K562 (cell line): ENCODE results near the gene OR6B2. TPM values are rescaled to one million over a fixed set of nuclear protein-coding genes. Genes with fewer than 3 reads are reported as not detected.

ENCODE experiments used
- ATAC-seq: fragments of 200-7000 bp; cut with Tn5 transposase; 3 replicates; pipeline ENCODE4 v1.9.1; 2020; ENCODE audit warnings: moderate library complexity
- BruUV-seq: library from RNA; stranded (reverse); fragments of 400-500 nt; replicated peaks from 2 replicates; lab custom pipeline; 2021; lab: Mats Ljungman, UMichigan
- CTCF ChIA-PET: fragments of 300-600 bp; formaldehyde crosslinking; extraction: SDS; loops from one replicate; lab custom pipeline; 2021; ENCODE audit warnings: low intra/inter-chr PET ratio; lab: Yijun Ruan, JAX
- POLR2A ChIA-PET: fragments of 300-600, 350-650 bp; sonication (Branson Sonifier 250); formaldehyde crosslinking; extraction: SDS; loops from one replicate; lab custom pipeline; 2021; ENCODE audit warnings: antibody characterized with exemption, inconsistent platforms; lab: Yijun Ruan, JAX
- DNase-seq, 4 experiments: peaks; one replicate each; pipeline versions ENCODE4 v3.0.0 to v3.0.0-alpha.2; 2011 to 2018; ENCODE audit warnings: low spot score in 3 of 4, mixed read lengths in 3 of 4; ENCODE audit errors: extremely low read depth in 1 of 4
- FAIRE-seq: peaks from 2 replicates; lab custom pipeline; 2011; peaks lifted over from hg19 to GRCh38; lab: Jason Lieb, UNC
- H2AFZ ChIP-seq: 2 replicates; pipeline ENCODE4 v1.6.0; 2011; ENCODE audit warnings: low read depth, low read length, control low read depth, inconsistent platforms
- H3K27ac ChIP-seq: fragments of 200-600 bp; 3 replicates; pipeline ENCODE4 v1.8.0; 2011; ENCODE audit warnings: low read depth, mild to moderate bottlenecking, control low read depth, inconsistent platforms, low read length, moderate library complexity, mixed read lengths; ENCODE audit errors: extremely low read depth
- H3K27me3 ChIP-seq, 2 experiments: fragments of 300-600 bp in 1 of 2; 2 replicates in 1 of 2; 3 replicates in 1 of 2; pipeline versions ENCODE4 v1.6.0 to v1.8.0; 2011; ENCODE audit warnings: inconsistent platforms in 2 of 2, low read length in 2 of 2, mild to moderate bottlenecking in 1 of 2, mixed read lengths in 1 of 2, moderate library complexity in 1 of 2; ENCODE audit not compliant: control insufficient read depth in 2 of 2, insufficient read depth in 2 of 2
- H3K36me3 ChIP-seq: fragments of 300-600 bp; 3 replicates; pipeline ENCODE4 v1.8.0; 2011; ENCODE audit warnings: mild to moderate bottlenecking, low read length, inconsistent platforms; ENCODE audit not compliant: control insufficient read depth, insufficient read depth
- H3K4me1 ChIP-seq, 2 experiments: fragments of 200-600 bp in 1 of 2; replicated peaks in 1 of 2; 2 replicates in 1 of 2; 3 replicates in 1 of 2; pipeline versions ENCODE4 v1.5.1 to v1.8.0; 2011; ENCODE audit warnings: inconsistent platforms in 2 of 2, low read length in 2 of 2, mild to moderate bottlenecking in 1 of 2, mixed read lengths in 1 of 2, moderate library complexity in 1 of 2; ENCODE audit not compliant: control insufficient read depth in 2 of 2, insufficient read depth in 2 of 2
- H3K4me2 ChIP-seq: 2 replicates; pipeline ENCODE4 v1.6.1; 2011; ENCODE audit warnings: low read length, control low read depth, inconsistent platforms, mixed read lengths; ENCODE audit not compliant: insufficient read depth
- H3K4me3 ChIP-seq: fragments of 200-600 bp; sonication (generic), shearing (Covaris generic); 2 replicates; pipeline ENCODE4 v1.5.1; 2016; ENCODE audit warnings: control low read depth, inconsistent platforms
- H3K79me2 ChIP-seq: fragments of 200-600 bp; 3 replicates; pipeline ENCODE4 v1.8.0; 2011; ENCODE audit warnings: low read length, inconsistent platforms; ENCODE audit not compliant: control insufficient read depth, insufficient read depth
- H3K9ac ChIP-seq, 2 experiments: 2 replicates each; pipeline versions ENCODE4 v1.6.0 to v1.6.1; 2011; ENCODE audit warnings: low read depth in 2 of 2, low read length in 2 of 2, control low read depth in 1 of 2, inconsistent platforms in 1 of 2, mild to moderate bottlenecking in 1 of 2, mixed read lengths in 1 of 2; ENCODE audit not compliant: insufficient read depth in 1 of 2
- H3K9me1 ChIP-seq: one replicate; pipeline ENCODE4 v1.6.0; 2011; ENCODE audit warnings: inconsistent platforms, mild to moderate bottlenecking, low read length, moderate library complexity; ENCODE audit not compliant: control insufficient read depth, insufficient read depth
- H3K9me3 ChIP-seq: replicated peaks from 2 replicates; pipeline ENCODE4 v1.5.1; 2011; ENCODE audit warnings: low read depth, low read length, inconsistent platforms; ENCODE audit not compliant: control insufficient read depth, insufficient read depth
- H4K20me1 ChIP-seq: replicated peaks from 2 replicates; pipeline ENCODE4 v1.6.1; 2011; ENCODE audit warnings: low read length, inconsistent platforms, mixed read lengths; ENCODE audit not compliant: control insufficient read depth, insufficient read depth
- DNMT1 ChIP-seq: fragments of 450-650 bp; IDR thresholded peaks from 2 replicates; pipeline ENCODE4 v1.6.1; 2016; ENCODE audit warnings: antibody characterized with exemption, mild to moderate bottlenecking
- GTF3C2 ChIP-seq: IDR thresholded peaks from 3 replicates; pipeline ENCODE4 v1.6.1; 2011; ENCODE audit warnings: borderline replicate concordance, mild to moderate bottlenecking, moderate library complexity; ENCODE audit not compliant: insufficient read length; ENCODE audit errors: extremely low read depth
- MYC ChIP-seq, 2 experiments: fragments of 250-450 bp in 1 of 2; sonication (Bioruptor Pico) in 1 of 2; IDR thresholded peaks; 2 replicates each; pipeline versions ENCODE4 v1.5.1 to v1.6.1; 2012 to 2021; ENCODE audit warnings: low read depth in 2 of 2, borderline replicate concordance in 1 of 2, improper control_type of control experiment in 1 of 2, low read length in 1 of 2, mild to moderate bottlenecking in 1 of 2, moderate library complexity in 1 of 2
- RBBP5 ChIP-seq: fragments of 200-600 bp; sonication (generic); IDR thresholded peaks from 2 replicates; pipeline ENCODE4 v1.6.1; 2012; ENCODE audit warnings: borderline replicate concordance, mild to moderate bottlenecking, low read length, control low read depth, inconsistent platforms; ENCODE audit not compliant: insufficient read depth, poor library complexity, severe bottlenecking
- RREB1 ChIP-seq: fragments of 250-450 bp; sonication (Bioruptor Pico); IDR thresholded peaks from 2 replicates; pipeline ENCODE4 v1.4.0; 2020
- ZKSCAN1 ChIP-seq: fragments of 150-350 bp; IDR thresholded peaks from 2 replicates; pipeline ENCODE4 v1.6.1; 2016; ENCODE audit warnings: low read depth, low read length
- WGBS: fragments of 100-300 bp; shearing (Covaris generic); methylation state at CpG from one replicate; pipeline ENCODE4 v1.1.6; 2016; ENCODE audit warnings: low coverage, mixed read lengths; ENCODE audit not compliant: insufficient coverage; ENCODE audit errors: missing lambda C conversion rate; 5-methylcytosine and 5-hydroxymethylcytosine counted together
- in situ Hi-C: fragments of 300-500 bp; cut with MboI; formaldehyde crosslinking; loops from 4 replicates; pipeline ENCODE4 v1.15.0; 2018; ENCODE audit warnings: inconsistent platforms, mixed read lengths
- intact Hi-C: fragments of 100-400 bp; cut with micrococcal nuclease; formaldehyde crosslinking; loops from 2 replicates; pipeline ENCODE4 v1.14.2; 2022
- polyA plus RNA-seq, 8 experiments: library from polyadenylated mRNA; depleted of rRNA in 4 of 8; stranded (reverse) in 5 of 8; unstranded in 3 of 8; fragments of >200 nt; fragmentation: Nextera tagmentation in 2 of 8; fragmentation: Illumina TruSeq in 1 of 8; extraction: Ambion mirVana in 2 of 8; extraction: Trizol in 1 of 8; gene quantifications; 2 replicates each; pipeline versions ENCODE4 v1.2.1 to v1.2.3, GENCODE V29; 2011 to 2014; ENCODE audit warnings: inconsistent platforms in 1 of 8, missing spikeins in 1 of 8
- total RNA-seq, 7 experiments: library from RNA; depleted of rRNA in 6 of 7; stranded (reverse); fragments of >200 nt in 6 of 7; fragmentation: Illumina TruSeq in 2 of 7; extraction: Trizol in 2 of 7; gene quantifications; 2 replicates each; pipeline versions ENCODE4 v1.2.1 to v1.2.3, GENCODE V29; 2011 to 2021; ENCODE audit warnings: low replicate concordance in 1 of 7

Gene OR6B2
- total and polyA plus RNA-seq, 9 of the 15 experiments (the other 6 are each of a cell fraction or from before 2014, with no cell fraction given) = not detected

- Histone ChIP-seq H3K36me3 (no peaks in the 10 kb centered on the region), H3K4me3 (no peak overlapping the region), H3K4me1 (no peaks in the 10 kb centered on the region), H2AFZ (no peak overlapping the region), H3K27ac (no peak overlapping the region), H3K4me2 (no peak overlapping the region), H3K9ac (no peak overlapping the region), H3K9me3 (no peaks in the 10 kb centered on the region), H3K79me2 (no peaks in the 10 kb centered on the region), H4K20me1 (no peaks in the 10 kb centered on the region), H3K27me3 (no peaks in the 10 kb centered on the region; a peak in 1 of 5 replicates), H3K9me1 (no peaks in the 10 kb centered on the region)
- intact Hi-C loops = no loop called here
- POLR2A ChIA-PET = no interaction called here
- DNase-seq (no peak), ATAC-seq (no peak), FAIRE-seq (no peak)
- in situ Hi-C loops = no loop called here
- 0% methylated on average over 1 of the region's 1 CpG for WGBS
- CTCF ChIA-PET = no interaction called here
- no peak for TF ChIP-seq RBBP5
- no peak for TF ChIP-seq MYC (IDR thresholded peaks at IDR 0.05; ENCODE audit: low read depth, low read length)
- no peak for TF ChIP-seq MYC (CRISPR knock-in tag; IDR thresholded peaks at IDR 0.05; ENCODE audit: borderline replicate concordance, low read depth)
- BruUV-seq = no TSS peak
Observed at GRCh38 chr2:240069829-240070228, 39.6 kb upstream of the OR6B2 start.

- Histone ChIP-seq H4K20me1 (no peaks in the 10 kb centered on the region), H3K9me3 (no peaks in the 10 kb centered on the region), H3K4me3 (no peak overlapping the region), H3K4me1 (no peaks in the 10 kb centered on the region), H3K9ac (no peak overlapping the region), H3K79me2 (no peaks in the 10 kb centered on the region), H3K9me1 (no peaks in the 10 kb centered on the region), H2AFZ (no peak overlapping the region), H3K4me2 (no peak overlapping the region), H3K36me3 (no peaks in the 10 kb centered on the region), H3K27me3 (no peaks in the 10 kb centered on the region; a peak in 1 of 5 replicates), H3K27ac (no peak overlapping the region)
- in situ Hi-C loops (no loop called here), intact Hi-C loops (no loop called here)
- WGBS = 0% methylated on average over 1 of the region's 1 CpG
- DNase-seq (no peak), ATAC-seq (no peak), FAIRE-seq (no peak)
- CTCF ChIA-PET = no interaction called here
- BruUV-seq = no TSS peak
- POLR2A ChIA-PET = interaction anchor here (0.5 kb wide), 1 partner anchor 67 kb away, joined by 3 read pairs; no protein-coding TSS in a partner anchor
- TF ChIP-seq ZKSCAN1 = no peak
- no peak for TF ChIP-seq RREB1
- TF ChIP-seq GTF3C2 = no peak
- no peak for TF ChIP-seq DNMT1
Observed at GRCh38 chr2:240068193-240068592, 38.0 kb upstream of the OR6B2 start.
